ENCODE measurements around the gene FARP2.

GRCh38 chr2:241309684-241310117 is 46.4 kb upstream of the FARP2 start:
- TF ChIP-seq POLR2A (IDR thresholded peaks at IDR 0.05) (no peak), CTCF (IDR thresholded peaks at IDR 0.05) (no peak), EP300 (IDR thresholded peaks at IDR 0.05) (no peak)
